AG10803 (cell line): ENCODE results near the gene MED9.
"Not testable (repeated sequence)": the region's sequence is repeated elsewhere in the genome, so short reads cannot be mapped to it uniquely, and the experiment has no call there.

ENCODE experiments used
- DNase-seq: peaks from one replicate; pipeline ENCODE4 v3.0.0; 2010; ENCODE audit warnings: low read depth
- H3K4me3 ChIP-seq: 2 replicates; pipeline ENCODE4 v1.5.1; 2011; ENCODE audit warnings: mild to moderate bottlenecking, low read length, control low read depth
- CTCF ChIP-seq: conservative IDR thresholded peaks from 2 replicates; pipeline ENCODE4 v1.5.1; 2011; ENCODE audit warnings: mild to moderate bottlenecking, low read length, control low read depth, inconsistent platforms

MED9 gene

GRCh38 chr17:17445925-17446665 is 30.7 kb upstream of the MED9 start:
- peak; percentile 93 for DNase-seq

GRCh38 chr17:17446666-17447155 is 30.1 kb upstream of the MED9 start:
- DNase-seq, result no peak

More at GRCh38 chr17:17445925-17446665, 30.7 kb upstream of the MED9 start:
- 0 out of 2 replicates have a peak, but pooled peaks have one; percentile 3 for TF ChIP-seq CTCF
- no peak overlapping the region for H3K4me3 ChIP-seq

GRCh38 chr17:17447264-17447663 is 29.5 kb upstream of the MED9 start:
- TF ChIP-seq CTCF, result no peak
- no peak overlapping the region for H3K4me3 ChIP-seq
- DNase-seq, result no peak

More at GRCh38 chr17:17446666-17447155, 30.1 kb upstream of the MED9 start:
- no peak overlapping the region for H3K4me3 ChIP-seq
- no peak for TF ChIP-seq CTCF

GRCh38 chr17:17448076-17448475 is 28.7 kb upstream of the MED9 start:
- DNase-seq, result no peak
- no peak overlapping the region for H3K4me3 ChIP-seq
- no peak for TF ChIP-seq CTCF

GRCh38 chr17:17448723-17449122 is 28.1 kb upstream of the MED9 start:
- H3K4me3 ChIP-seq, result no peak overlapping the region
- DNase-seq, result no peak
- no peak for TF ChIP-seq CTCF

GRCh38 chr17:17453088-17453487 is 23.7 kb upstream of the MED9 start:
- TF ChIP-seq CTCF, result no peak
- no peak overlapping the region for H3K4me3 ChIP-seq
- DNase-seq, result no peak

- no peak for TF ChIP-seq CTCF
- no peak for DNase-seq
- no peak overlapping the region for H3K4me3 ChIP-seq
Measured at GRCh38 chr17:17454276-17454675, 22.5 kb upstream of the MED9 start.

- not testable (repeated sequence) for DNase-seq, H3K4me3 ChIP-seq
Measured at GRCh38 chr17:17454700-17455099, 22.1 kb upstream of the MED9 start.
